Gastroesophageal sphincter (tissue), 3 donors: ENCODE results near the gene MYH6.

Experiments used
- POLR2A ChIP-seq, 2 donors: fragments of 450-650 bp; IDR thresholded peaks; one replicate each; pipeline ENCODE4 v1.6.1; 2017; ENCODE audit warnings: antibody characterized with exemption in 2 of 2, mild to moderate bottlenecking in 2 of 2, moderate library complexity in 1 of 2
- TF ChIP-seq, protein P1 (sequence below), 4 experiments: fragments of 200-600 bp in 2 of 4; fragments of 450-650 bp in 2 of 4; sonication (generic) in 1 of 4; IDR thresholded peaks; one replicate each; pipeline ENCODE4 v1.5.1; 2017 to 2019; ENCODE audit warnings: antibody characterized with exemption in 4 of 4, mild to moderate bottlenecking in 2 of 4, moderate library complexity in 2 of 4

DNA sequence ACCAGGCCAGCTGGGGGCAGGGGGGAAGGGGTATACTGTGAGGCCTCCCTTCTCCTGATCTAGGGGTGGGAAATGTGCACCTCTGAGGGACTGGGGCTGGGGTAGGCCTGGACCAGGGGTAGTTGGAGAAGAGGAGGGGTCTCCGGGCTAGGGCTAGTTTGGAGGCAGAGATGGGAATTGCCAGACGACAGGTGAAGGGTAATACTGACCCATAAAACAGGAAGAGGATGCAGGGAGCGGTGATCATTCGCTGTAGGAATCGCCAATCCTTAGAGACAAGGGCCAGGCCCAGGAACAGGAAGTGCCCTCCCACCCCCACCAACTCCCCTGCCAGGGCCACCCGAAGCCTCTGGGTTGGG lies 59.8 kb downstream of the MYH6 start:
- TF ChIP-seq, protein P1, sequence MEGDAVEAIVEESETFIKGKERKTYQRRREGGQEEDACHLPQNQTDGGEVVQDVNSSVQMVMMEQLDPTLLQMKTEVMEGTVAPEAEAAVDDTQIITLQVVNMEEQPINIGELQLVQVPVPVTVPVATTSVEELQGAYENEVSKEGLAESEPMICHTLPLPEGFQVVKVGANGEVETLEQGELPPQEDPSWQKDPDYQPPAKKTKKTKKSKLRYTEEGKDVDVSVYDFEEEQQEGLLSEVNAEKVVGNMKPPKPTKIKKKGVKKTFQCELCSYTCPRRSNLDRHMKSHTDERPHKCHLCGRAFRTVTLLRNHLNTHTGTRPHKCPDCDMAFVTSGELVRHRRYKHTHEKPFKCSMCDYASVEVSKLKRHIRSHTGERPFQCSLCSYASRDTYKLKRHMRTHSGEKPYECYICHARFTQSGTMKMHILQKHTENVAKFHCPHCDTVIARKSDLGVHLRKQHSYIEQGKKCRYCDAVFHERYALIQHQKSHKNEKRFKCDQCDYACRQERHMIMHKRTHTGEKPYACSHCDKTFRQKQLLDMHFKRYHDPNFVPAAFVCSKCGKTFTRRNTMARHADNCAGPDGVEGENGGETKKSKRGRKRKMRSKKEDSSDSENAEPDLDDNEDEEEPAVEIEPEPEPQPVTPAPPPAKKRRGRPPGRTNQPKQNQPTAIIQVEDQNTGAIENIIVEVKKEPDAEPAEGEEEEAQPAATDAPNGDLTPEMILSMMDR (IDR thresholded peaks at IDR 0.05), result no peak
- TF ChIP-seq POLR2A (IDR thresholded peaks at IDR 0.05), result no peak
